HG03139 (cell line): ENCODE measurements around the gene NR3C1.

Source experiments
- ATAC-seq: cut with Tn5 transposase; IDR thresholded peaks from one replicate; pipeline ENCODE4 v1.9.1; 2021; ENCODE audit not compliant: unreplicated experiment

The NR3C1 gene

GRCh38 chr5:143399616-143400540 is 3.6 kb downstream of the NR3C1 start:
- ATAC-seq = no peak

GRCh38 chr5:143398451-143399237 is 4.8 kb downstream of the NR3C1 start:
- ATAC-seq = no peak

- ATAC-seq = no peak
These were observed 5.5 kb downstream of the NR3C1 start for GRCh38 chr5:143398053-143398355.

GRCh38 chr5:143397302-143398052 is 6.0 kb downstream of the NR3C1 start:
- ATAC-seq = no peak

GRCh38 chr5:143396353-143396940 is 7.0 kb downstream of the NR3C1 start:
- ATAC-seq = no peak

GRCh38 chr5:143395638-143396352 is 7.7 kb downstream of the NR3C1 start:
- ATAC-seq = peak; percentile 54

- ATAC-seq = no peak
These were observed 10.0 kb downstream of the NR3C1 start for GRCh38 chr5:143393524-143393923.

- ATAC-seq = no peak
These were observed 12.5 kb downstream of the NR3C1 start for GRCh38 chr5:143390941-143391340.

- ATAC-seq = no peak
These were observed 13.2 kb downstream of the NR3C1 start for GRCh38 chr5:143390258-143390657.

- ATAC-seq = no peak
These were observed 16.8 kb downstream of the NR3C1 start for GRCh38 chr5:143386725-143387124.

GRCh38 chr5:143384865-143385657 is 18.4 kb downstream of the NR3C1 start:
- no peak for ATAC-seq

- no peak for ATAC-seq
These were observed 19.5 kb downstream of the NR3C1 start for GRCh38 chr5:143383988-143384387.

- ATAC-seq = no peak
These were observed 23.9 kb downstream of the NR3C1 start for GRCh38 chr5:143379606-143380005.

GRCh38 chr5:143376911-143377813 is 26.3 kb downstream of the NR3C1 start:
- ATAC-seq = no peak

GRCh38 chr5:143376195-143376779 is 27.2 kb downstream of the NR3C1 start:
- no peak for ATAC-seq

- ATAC-seq = no peak
These were observed 28.8 kb downstream of the NR3C1 start for GRCh38 chr5:143374496-143375217.

GRCh38 chr5:143373076-143373475 is 30.4 kb downstream of the NR3C1 start:
- no peak for ATAC-seq
